Liver (tissue), 3 donors: ENCODE measurements around the gene RNASE12.

ENCODE experiments used
- EGR1 ChIP-seq, 2 donors: IDR thresholded peaks; 2 replicates each; pipeline ENCODE4 v1.6.1; 2016 to 2018; ENCODE audit warnings: antibody characterized with exemption in 2 of 2, low read depth in 2 of 2
- GABPA ChIP-seq, 2 donors: IDR thresholded peaks in 1 of 2; conservative IDR thresholded peaks in 1 of 2; 2 replicates each; pipeline ENCODE4 v1.6.1; 2016; ENCODE audit warnings: antibody characterized with exemption in 2 of 2, mild to moderate bottlenecking in 1 of 2, moderate library complexity in 1 of 2
- JUND ChIP-seq, 2 donors: IDR thresholded peaks; 2 replicates each; pipeline ENCODE4 v1.6.1; 2016; ENCODE audit warnings: antibody characterized with exemption in 2 of 2
- RAD21 ChIP-seq, 2 donors: IDR thresholded peaks; 2 replicates each; pipeline ENCODE4 v1.6.1; 2016; ENCODE audit warnings: antibody characterized with exemption in 2 of 2, mild to moderate bottlenecking in 2 of 2
- RXRA ChIP-seq, 2 donors: IDR thresholded peaks; 2 replicates each; pipeline ENCODE4 v1.6.1; 2017 to 2018; ENCODE audit warnings: antibody characterized with exemption in 2 of 2, mild to moderate bottlenecking in 1 of 2
- SP1 ChIP-seq: IDR thresholded peaks from 2 replicates; pipeline ENCODE4 v1.6.1; 2018; ENCODE audit warnings: antibody characterized with exemption, mild to moderate bottlenecking
- TAF1 ChIP-seq: conservative IDR thresholded peaks from 2 replicates; pipeline ENCODE4 v1.6.1; 2016; ENCODE audit warnings: antibody characterized with exemption, mild to moderate bottlenecking
- YY1 ChIP-seq: IDR thresholded peaks from 2 replicates; pipeline ENCODE4 v1.6.1; 2016; ENCODE audit warnings: antibody characterized with exemption, mild to moderate bottlenecking
- TF ChIP-seq, protein P1 (sequence below): fragments of 150-350 bp; IDR thresholded peaks from 2 replicates; pipeline ENCODE4 v1.5.1; 2017; ENCODE audit warnings: improper control_type of control experiment, low read depth, low read length; ENCODE audit not compliant: missing input control
- TF ChIP-seq, protein P2 (sequence below): IDR thresholded peaks from 2 replicates; pipeline ENCODE4 v1.6.1; 2016; ENCODE audit warnings: antibody characterized with exemption, mild to moderate bottlenecking
- TF ChIP-seq, protein P3 (sequence below): IDR thresholded peaks from 2 replicates; pipeline ENCODE4 v1.6.1; 2016; ENCODE audit warnings: antibody characterized with exemption
- donor health status: healthy.
- donor health status: healthy.

DNA sequence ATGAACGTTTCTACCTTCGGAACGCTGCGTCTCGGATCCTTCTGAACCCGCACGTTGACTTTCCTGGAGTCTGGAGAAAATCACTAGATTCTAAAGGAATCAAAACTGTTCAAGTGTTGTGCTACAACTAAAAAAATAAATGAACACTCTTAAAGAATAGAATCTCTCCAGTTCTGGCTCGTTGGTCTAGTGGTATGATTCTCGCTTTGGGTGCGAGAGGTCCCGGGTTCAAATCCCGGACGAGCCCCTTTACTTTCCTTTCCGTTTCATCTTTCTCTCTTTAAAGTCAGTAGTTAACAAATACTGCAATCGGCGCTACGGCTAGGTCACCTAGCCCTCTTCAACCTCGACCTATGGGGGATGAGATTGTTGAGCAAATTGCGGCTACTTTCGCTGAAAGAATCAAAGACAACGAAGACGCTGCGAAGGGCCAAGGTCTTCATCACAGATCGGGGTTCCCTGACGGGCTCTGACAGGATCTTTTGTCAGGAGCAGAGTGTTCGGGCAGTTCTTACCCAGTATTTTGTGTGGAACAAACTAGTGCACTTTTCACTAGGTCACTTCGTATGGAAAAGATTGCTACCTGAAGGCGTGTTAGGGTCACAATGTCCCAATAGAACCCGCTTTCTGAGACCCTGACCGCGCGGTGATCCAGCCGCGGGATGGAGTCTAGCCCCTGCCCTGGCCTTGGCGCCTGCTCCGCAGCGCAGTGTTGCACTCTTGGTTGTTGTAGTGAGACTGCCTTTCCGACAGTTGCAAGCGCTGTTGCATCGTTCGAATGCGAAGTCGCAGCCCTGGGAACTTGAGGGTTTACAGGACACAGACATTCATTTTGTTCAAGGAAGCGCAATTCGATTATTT is 41.9 kb upstream of the RNASE12 start:
- TF ChIP-seq, protein P1, sequence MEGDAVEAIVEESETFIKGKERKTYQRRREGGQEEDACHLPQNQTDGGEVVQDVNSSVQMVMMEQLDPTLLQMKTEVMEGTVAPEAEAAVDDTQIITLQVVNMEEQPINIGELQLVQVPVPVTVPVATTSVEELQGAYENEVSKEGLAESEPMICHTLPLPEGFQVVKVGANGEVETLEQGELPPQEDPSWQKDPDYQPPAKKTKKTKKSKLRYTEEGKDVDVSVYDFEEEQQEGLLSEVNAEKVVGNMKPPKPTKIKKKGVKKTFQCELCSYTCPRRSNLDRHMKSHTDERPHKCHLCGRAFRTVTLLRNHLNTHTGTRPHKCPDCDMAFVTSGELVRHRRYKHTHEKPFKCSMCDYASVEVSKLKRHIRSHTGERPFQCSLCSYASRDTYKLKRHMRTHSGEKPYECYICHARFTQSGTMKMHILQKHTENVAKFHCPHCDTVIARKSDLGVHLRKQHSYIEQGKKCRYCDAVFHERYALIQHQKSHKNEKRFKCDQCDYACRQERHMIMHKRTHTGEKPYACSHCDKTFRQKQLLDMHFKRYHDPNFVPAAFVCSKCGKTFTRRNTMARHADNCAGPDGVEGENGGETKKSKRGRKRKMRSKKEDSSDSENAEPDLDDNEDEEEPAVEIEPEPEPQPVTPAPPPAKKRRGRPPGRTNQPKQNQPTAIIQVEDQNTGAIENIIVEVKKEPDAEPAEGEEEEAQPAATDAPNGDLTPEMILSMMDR, result no peak
- no peak for TF ChIP-seq SP1
- TF ChIP-seq GABPA (IDR thresholded peaks at IDR 0.05 in 1 of 2, conservative IDR thresholded peaks at IDR 0.05 in 1 of 2), result no peak
- TF ChIP-seq, protein P2, sequence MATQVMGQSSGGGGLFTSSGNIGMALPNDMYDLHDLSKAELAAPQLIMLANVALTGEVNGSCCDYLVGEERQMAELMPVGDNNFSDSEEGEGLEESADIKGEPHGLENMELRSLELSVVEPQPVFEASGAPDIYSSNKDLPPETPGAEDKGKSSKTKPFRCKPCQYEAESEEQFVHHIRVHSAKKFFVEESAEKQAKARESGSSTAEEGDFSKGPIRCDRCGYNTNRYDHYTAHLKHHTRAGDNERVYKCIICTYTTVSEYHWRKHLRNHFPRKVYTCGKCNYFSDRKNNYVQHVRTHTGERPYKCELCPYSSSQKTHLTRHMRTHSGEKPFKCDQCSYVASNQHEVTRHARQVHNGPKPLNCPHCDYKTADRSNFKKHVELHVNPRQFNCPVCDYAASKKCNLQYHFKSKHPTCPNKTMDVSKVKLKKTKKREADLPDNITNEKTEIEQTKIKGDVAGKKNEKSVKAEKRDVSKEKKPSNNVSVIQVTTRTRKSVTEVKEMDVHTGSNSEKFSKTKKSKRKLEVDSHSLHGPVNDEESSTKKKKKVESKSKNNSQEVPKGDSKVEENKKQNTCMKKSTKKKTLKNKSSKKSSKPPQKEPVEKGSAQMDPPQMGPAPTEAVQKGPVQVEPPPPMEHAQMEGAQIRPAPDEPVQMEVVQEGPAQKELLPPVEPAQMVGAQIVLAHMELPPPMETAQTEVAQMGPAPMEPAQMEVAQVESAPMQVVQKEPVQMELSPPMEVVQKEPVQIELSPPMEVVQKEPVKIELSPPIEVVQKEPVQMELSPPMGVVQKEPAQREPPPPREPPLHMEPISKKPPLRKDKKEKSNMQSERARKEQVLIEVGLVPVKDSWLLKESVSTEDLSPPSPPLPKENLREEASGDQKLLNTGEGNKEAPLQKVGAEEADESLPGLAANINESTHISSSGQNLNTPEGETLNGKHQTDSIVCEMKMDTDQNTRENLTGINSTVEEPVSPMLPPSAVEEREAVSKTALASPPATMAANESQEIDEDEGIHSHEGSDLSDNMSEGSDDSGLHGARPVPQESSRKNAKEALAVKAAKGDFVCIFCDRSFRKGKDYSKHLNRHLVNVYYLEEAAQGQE, result no peak
- TF ChIP-seq EGR1 (IDR thresholded peaks at IDR 0.05; ENCODE audit: low read depth in 2 of 2), result no peak
- TF ChIP-seq TAF1, result no peak
- no peak for TF ChIP-seq YY1
- no peak for TF ChIP-seq JUND (IDR thresholded peaks at IDR 0.05)
- TF ChIP-seq, protein P3, sequence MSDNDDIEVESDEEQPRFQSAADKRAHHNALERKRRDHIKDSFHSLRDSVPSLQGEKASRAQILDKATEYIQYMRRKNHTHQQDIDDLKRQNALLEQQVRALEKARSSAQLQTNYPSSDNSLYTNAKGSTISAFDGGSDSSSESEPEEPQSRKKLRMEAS, result no peak
- TF ChIP-seq RAD21 (IDR thresholded peaks at IDR 0.05), result no peak
- no peak for TF ChIP-seq RXRA (IDR thresholded peaks at IDR 0.05)
